GM12801 (cell line): ENCODE results near the gene ABO.

Source experiments
- TF ChIP-seq, protein P1 (sequence below): IDR thresholded peaks from one replicate; pipeline ENCODE4 v1.5.1; 2011; ENCODE audit warnings: control low read depth; ENCODE audit not compliant: insufficient read length; ENCODE audit errors: extremely low read depth

ABO gene

GRCh38 chr9:133233681-133234432 is 41.1 kb downstream of the ABO start:
- TF ChIP-seq, protein P1, sequence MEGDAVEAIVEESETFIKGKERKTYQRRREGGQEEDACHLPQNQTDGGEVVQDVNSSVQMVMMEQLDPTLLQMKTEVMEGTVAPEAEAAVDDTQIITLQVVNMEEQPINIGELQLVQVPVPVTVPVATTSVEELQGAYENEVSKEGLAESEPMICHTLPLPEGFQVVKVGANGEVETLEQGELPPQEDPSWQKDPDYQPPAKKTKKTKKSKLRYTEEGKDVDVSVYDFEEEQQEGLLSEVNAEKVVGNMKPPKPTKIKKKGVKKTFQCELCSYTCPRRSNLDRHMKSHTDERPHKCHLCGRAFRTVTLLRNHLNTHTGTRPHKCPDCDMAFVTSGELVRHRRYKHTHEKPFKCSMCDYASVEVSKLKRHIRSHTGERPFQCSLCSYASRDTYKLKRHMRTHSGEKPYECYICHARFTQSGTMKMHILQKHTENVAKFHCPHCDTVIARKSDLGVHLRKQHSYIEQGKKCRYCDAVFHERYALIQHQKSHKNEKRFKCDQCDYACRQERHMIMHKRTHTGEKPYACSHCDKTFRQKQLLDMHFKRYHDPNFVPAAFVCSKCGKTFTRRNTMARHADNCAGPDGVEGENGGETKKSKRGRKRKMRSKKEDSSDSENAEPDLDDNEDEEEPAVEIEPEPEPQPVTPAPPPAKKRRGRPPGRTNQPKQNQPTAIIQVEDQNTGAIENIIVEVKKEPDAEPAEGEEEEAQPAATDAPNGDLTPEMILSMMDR = no peak

DNA sequence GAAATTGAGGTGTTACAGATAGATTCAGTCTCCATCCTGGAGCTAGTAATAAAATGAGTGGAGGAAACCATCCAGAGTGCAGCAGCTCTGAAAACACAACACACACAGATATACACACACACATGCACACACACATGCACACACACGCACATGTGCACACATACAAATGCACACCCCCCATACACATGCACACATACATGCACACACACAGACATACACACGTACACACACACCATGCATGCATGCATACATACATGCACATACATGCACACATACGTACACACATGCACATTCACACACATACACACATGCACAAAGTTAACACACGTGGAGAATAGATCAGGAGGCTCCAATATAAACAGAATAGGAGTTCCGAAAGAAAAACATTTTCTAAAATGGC is 44.9 kb downstream of the ABO start:
- TF ChIP-seq, protein P1 = no peak

GRCh38 chr9:133227242-133227860 is 47.6 kb downstream of the ABO start:
- TF ChIP-seq, protein P1 = no peak

DNA sequence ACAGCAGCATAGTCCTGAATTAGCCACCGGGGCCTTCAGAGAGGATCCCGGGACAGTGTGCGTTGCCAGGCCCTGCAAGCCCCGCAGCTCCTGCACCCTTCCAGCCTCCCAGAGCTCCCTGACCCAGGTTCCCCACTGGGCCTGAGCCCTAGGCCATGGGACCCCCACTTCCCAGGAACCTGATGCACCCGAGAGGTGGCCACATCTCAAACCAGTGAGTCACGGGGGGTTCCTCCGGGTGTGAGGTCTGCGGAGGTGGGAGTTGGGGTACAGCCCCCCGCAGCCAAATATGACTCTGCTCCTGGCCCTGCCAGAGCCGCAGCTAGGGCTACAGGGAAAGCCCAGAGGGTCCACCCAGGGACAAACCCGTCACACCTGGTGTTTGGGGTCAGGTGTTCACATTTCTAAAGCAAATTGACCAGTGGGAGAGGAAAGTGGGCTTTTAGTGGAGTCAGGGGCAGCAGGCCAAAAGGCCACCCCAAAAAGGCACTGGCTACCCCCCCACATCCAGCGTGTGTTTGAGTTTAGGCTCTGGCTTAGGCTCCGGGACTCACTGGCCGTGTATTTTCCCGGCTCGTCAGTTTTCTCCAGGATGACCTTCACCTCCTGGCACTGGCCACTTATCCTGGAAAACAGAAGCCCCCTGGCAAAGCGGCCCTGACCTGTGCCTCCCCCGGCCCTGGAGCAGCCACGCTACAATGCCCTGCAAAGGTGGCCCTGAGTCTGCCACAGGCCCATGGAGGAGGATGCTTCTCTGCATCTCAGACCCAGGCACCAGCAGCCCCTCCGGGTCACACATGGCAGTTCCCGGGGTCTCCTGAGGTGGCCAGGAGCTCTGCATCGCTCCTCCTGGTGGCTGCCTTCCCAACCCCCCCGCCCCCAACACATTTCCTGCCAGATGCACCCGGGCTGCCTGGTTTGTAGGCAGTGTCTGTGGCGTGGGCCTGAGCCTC is 48.5 kb downstream of the ABO start:
- TF ChIP-seq, protein P1 = no peak

DNA sequence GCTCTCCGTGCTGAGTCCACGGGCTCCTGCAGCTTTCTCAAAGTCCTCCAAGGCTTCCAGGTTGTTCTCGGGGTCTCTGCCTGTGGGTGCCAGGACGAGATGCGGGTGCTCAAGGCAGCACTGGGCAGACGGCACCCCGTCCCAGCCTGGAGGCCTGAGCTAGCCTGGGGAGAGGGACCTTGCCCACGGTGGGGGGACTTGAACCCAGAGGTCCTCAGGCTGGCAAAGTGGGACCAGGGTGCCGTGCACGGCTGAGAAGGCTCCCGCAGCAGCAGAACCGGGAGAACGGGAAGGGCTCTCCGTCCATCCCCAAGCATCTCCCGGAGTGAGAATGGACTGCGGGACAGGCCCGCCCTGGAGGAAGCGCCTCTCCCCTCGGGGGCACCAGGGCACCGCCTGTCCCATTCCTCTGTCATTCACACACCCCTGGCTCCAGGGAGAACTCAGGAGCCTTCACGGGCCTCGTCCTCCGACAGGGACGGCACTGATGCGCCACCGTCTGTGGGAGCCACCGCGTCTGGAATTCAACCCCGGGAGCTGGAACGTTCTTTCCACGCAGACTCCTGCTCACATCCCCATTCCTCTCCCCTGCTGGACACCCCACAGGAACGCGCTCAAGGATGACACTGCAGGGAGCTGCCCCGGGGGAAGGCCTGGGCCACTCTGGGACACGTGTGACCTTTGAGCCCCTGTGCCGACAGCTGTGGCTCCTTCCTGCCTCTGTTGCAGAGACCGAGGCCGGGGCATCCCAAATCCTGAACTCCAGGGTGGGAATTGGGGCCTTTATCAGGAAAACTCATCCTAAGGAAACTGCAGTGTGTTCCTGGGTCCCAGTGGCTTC is 49.6 kb downstream of the ABO start:
- TF ChIP-seq, protein P1 = no peak

DNA sequence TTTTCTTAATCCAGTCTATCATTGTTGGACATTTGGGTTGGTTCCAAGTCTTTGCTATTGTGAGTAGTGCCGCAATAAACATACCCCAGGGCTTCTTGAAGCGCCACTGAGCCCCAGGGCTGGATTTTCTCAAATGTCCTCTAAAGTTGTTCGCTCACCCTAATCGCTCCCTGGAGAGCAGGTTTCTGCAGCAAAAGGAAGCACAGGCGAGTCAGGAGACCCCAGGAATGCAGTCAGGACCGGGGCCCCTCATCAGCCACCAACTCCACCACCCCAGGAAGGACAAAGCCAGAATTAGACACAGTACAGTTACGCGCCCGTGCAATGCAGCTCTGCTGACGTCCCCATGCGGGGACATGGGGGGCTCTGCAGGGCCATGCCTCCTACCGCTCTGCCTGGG is 50.2 kb downstream of the ABO start:
- TF ChIP-seq, protein P1 = no peak
